ENCODE measurements around the gene NHEJ1. TPM values are rescaled to one million over a fixed set of nuclear protein-coding genes. Genes with fewer than 3 reads are reported as not detected.

Gene NHEJ1, protein sequence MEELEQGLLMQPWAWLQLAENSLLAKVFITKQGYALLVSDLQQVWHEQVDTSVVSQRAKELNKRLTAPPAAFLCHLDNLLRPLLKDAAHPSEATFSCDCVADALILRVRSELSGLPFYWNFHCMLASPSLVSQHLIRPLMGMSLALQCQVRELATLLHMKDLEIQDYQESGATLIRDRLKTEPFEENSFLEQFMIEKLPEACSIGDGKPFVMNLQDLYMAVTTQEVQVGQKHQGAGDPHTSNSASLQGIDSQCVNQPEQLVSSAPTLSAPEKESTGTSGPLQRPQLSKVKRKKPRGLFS
- total RNA-seq, result 15.2 TPM

DNA sequence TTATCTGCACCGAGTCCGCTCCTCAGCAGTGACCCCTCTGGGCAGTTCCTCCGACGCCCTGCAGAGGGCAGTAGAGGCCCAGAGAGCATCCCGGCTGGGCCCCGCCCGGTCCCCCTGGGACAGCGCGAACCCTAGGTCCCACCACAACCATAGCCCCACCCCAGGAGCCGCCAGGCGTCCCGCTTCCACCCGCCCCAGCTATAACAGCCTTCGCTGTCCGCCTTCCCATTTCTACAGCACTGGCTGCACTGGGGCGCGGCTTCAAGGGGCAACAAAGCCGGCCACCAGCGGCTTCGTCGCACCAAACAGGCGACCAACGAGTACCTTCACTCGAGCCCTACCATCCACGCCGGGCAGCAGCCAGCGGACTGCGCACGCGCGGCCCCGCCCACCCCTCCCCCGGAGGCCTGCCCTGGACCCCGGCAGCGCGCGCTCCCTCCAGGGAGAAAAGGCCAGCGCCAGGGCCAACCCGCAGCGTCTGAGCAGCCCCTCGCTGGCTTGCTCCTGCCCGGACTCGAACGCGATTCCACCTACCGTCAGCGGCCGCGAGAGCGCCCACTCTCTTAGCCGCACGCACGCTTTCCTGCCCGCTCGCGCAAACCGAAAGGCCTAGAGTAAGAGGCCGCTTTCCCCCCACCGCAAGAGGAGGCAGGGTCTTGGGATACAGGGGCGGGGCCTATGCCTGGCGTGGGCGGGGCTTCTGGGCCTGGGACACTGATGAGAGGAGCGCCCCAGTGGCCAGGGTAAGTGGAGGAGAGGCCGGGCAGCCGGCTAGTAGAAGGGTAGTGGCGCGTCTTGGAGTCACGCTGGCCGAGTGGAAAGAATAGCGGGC is at the start of gene NHEJ1:
Gene NHEJ1, minus strand, starts transcription at position 630 of the 832 bp plus-strand sequence. CDS start 2,453 bp downstream, outside the sequence.

DNA sequence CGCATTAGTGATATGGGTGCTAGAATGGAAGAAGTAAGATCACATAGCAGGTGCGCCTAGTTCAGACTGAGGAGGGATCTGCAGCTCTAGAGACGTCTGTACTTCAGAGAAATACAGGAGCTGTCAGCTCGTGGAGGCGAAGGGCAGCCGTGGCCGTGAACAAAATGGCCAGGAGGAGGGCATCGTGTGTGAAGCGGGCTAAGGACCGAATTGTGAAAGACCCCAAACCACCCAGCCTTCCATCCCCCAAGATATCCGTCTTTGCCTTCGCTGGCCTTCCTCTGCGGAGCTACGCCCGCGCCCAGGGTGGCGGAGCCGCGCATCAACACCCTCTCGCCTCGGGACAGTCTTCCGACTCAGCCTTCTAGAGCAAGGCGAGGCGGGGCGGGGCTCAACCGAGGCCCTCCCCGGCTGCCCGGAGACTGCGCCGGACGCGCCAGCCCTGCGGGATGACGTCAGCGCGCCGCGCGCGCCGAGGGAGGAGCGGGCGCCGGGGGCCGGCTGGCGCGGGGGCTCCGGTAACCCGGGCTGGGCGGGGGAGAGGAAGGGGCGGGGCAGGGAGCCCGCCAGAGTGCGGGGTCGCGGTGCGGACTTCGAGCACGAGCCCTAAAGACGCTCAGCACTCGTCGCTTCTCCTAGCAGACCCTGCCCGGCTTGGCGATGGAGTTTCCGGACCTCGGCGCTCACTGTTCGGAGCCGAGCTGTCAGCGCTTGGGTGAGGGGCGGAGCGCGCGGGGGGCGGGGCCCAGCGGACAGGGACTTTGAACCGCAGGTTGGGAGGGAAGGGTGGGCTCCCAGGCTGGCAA is 45.9 kb upstream of the NHEJ1 start, which contains the start of gene ZFAND2B:
Gene ZFAND2B, plus strand, starts transcription at position 455 of the 806 bp plus-strand sequence. Its CDS starts 206 bp downstream, at position 661.

DNA sequence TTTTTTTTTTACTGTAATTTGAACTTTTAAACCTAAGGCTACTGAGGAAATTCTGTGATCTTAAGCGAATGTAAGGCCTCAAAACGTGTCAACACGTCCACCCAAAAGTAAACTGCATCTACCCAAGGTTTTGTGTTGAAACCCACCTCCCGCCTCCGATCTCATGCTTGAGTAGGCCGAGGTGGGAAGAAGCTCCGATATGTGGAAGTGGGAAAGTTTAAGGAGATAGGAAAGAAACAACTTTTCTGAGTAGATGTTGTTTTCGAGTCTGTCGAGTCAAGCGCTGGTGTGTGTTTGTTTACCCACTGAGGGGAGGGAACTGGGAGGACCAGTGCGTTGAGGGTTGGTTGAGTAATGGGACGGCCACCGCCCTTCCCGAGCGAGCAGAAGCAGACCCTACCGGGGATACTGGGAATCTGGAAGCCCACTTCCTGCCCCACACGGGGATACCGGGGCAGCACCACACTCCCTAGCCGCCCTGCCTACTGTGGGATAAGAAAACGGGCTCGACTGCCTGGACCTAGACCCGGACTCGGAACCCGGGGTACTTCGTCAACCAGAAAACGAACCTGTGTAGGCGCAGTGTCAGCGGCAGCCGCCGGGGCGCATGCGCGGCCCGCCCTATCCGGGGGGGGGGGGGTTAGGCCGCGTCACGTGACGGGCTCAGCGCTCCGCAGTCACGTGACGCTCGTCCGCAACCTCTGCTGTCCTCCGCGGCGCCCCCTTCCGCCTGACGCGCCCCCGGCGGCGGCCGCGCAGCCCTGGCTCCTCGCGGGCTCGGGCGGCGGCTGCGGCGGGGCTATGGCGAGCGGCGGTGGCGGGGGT is 17.1 kb upstream of the NHEJ1 start, which contains the start of gene RETREG2:
Gene RETREG2, plus strand, starts transcription at position 724 of the 825 bp plus-strand sequence. Its CDS starts 78 bp downstream, at position 802.

DNA sequence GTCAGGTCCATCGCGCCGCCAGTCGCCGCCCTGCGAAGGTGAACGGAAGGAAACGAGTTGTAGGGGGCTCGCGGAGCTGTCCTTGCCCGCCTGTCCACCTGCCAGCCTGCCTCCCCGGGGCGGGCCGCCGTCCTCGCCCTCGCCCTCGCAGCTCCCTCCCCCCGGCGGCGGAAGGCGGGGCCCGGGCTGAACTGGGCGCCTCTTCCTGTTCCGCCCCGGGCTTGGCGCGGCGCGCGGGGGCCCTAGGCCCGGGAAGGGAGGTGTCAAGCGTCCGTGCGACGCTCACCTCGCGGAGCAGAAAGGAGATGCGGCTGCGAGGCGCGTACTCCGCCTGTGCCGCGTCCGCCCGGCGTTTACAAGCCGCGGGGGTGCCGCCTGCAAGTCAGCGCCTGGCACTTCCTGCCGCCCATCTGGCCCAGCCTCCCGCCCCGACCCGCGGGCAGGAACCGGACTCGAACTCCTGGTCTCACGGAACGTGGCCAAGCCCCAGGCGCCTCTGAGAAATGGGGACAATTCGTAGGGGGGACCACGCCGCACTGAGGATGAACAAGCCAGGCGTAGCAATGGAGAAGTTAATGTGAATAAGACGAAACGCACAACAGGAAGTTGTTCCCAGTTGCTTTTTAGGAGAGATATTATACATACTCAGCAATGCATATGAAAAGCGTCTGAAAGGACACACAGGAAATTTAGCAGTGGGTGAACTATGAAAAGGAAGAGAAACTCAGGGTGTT is 16.4 kb upstream of the NHEJ1 start, which contains the start of gene CNPPD1:
Gene CNPPD1, minus strand, starts transcription at position 108 of the 734 bp plus-strand sequence. Its CDS starts 97 bp downstream, at position 11.

DNA sequence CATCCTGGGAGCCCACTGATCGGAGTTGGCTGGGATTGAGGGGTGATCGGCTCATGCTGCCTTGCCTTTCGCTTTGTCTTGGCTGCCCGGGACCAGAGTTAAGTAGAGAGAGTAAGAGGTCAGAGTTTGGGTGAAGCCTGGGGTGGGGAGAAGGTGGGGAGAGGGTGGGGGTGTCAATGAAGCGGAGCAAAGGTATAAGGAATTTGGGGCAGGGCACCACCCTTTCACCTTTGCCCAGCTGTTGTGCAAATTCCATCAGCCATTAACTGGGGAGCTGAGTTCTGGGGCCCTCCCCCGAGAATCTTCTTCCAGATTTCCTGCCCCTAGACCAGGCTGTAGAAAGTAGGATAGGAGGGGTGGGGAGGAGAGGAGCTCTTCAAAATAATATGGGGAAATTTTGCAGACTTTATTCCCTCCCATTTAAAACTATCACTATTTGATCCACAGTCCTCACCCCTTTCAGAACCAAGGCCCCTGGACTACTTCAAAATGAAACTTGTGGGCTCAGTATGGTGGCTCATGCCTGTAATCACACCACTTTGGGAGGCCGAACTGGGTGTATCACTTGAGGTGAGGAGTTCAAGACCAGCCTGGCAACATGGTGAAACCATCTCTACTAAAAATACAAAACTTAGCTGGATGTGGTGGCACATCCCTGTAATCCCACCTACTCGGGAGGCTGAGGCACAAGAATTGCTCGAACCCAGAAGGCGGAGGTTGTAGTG is 9.5 kb upstream of the NHEJ1 start, which contains the start of gene SLC23A3:
Gene SLC23A3, minus strand, starts transcription at position 100 of the 725 bp plus-strand sequence. Its CDS starts 45 bp downstream, at position 55.

DNA sequence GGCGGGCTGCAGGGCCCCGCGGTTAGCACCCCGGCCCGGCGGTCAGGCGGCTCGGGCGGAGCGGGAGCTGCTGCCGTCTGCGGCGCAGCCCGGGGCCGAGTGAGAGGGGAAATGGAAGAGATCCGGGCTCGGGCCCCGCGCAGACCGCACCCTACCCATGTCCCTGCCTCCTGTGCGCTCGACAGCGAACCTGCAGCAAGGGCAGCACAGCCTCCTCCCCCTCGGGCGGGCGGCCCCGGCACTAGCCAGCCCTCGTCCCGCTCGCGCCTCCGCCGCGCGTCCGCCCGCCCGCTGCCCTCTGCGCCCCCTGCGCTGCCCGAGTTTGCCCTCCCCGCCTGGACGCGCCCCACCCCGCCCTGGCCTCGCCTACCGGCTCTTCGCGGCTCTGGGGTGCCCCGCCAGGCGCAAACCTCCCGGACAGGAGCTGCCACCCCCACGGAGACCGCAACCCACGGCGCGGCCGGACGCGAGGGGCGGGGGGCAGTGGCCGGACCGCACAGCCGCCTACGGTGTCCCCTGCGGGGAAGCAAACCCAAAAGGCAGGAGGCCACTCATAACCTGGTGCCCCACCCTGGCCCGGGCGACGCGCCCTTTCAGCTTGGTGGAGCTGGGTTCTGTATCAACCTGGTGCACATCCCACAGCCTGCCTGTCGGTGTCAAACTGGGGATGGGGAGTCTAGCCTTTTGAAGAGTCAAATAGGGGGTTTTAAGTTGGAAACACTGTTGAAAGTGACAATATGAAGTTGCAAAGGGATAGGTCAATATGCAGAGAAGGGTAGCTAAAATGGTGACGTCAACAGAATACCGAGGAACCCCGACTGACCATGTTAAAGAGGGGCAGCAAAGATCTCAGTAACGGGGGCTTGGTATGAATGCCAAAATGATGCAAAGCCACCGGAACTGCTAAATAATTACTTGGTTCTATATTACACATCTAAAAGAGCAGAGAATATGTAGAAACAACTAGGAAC is 99.5 kb downstream of the NHEJ1 start, which contains the start of gene IHH:
Gene IHH, minus strand, starts transcription at position 101 of the 971 bp plus-strand sequence. CDS start 454 bp downstream, outside the sequence.

GRCh38 chr2:219041252-219041651 is 119.4 kb downstream of the NHEJ1 start, which contains the start of gene CFAP65:
Gene CFAP65 (minus strand): TSS chr2:219041516. CDS start chr2:219039048, 2,468 bp downstream.

Small RNA genes within 50 kb of the gene (small RNA-seq; reads per million reads assigned to genes)
- not detected for gene MIR3131 (ENCODE audit: low replicate concordance)
- not detected for gene RN7SL764P (ENCODE audit: low replicate concordance)

Other genes starting within 250 kb of the NHEJ1 start
- 0.12 TPM for gene CDK5R2, start 201.1 kb downstream of the NHEJ1 start, total RNA-seq
- 1.3 TPM for gene FEV, start 175.6 kb downstream of the NHEJ1 start, total RNA-seq
- gene CRYBA2, start 167.4 kb downstream of the NHEJ1 start, total RNA-seq, result not detected
- gene CFAP65, start 119.3 kb downstream of the NHEJ1 start, total RNA-seq, result 0.23 TPM
- 1.5 TPM for gene IHH, start 99.9 kb downstream of the NHEJ1 start, total RNA-seq
- 6.9 TPM for gene SLC23A3, start 9.2 kb upstream of the NHEJ1 start, total RNA-seq
- 39.4 TPM for gene CNPPD1, start 16.1 kb upstream of the NHEJ1 start, total RNA-seq
- 64.3 TPM for gene RETREG2, start 17.5 kb upstream of the NHEJ1 start, total RNA-seq
- 27.9 TPM for gene ZFAND2B, start 46.0 kb upstream of the NHEJ1 start, total RNA-seq
- gene ABCB6, start 58.1 kb upstream of the NHEJ1 start, total RNA-seq, result 28.1 TPM
- 53.7 TPM for gene ATG9A, start 68.8 kb upstream of the NHEJ1 start, total RNA-seq
- gene ANKZF1, start 69.0 kb upstream of the NHEJ1 start, total RNA-seq, result 51.6 TPM
- 15.2 TPM for gene GLB1L, start 84.6 kb upstream of the NHEJ1 start, total RNA-seq
- 24.2 TPM for gene STK16, start 84.7 kb upstream of the NHEJ1 start, total RNA-seq
- not detected for gene TUBA4B, start 92.4 kb upstream of the NHEJ1 start, total RNA-seq
- gene TUBA4A, start 93.1 kb upstream of the NHEJ1 start, total RNA-seq, result 16.5 TPM
- 56.4 TPM for gene DNAJB2, start 118.6 kb upstream of the NHEJ1 start, total RNA-seq
- 0.88 TPM for gene PTPRN, start 148.6 kb upstream of the NHEJ1 start, total RNA-seq
- not detected for gene RESP18, start 171.9 kb upstream of the NHEJ1 start, total RNA-seq
- gene DNPEP, start 227.1 kb upstream of the NHEJ1 start, total RNA-seq, result 64.8 TPM